DLD1 (cell line): ENCODE results near the gene FKBP5.

Source experiments
- in situ Hi-C: cut with HindIII; loops from 2 replicates; pipeline ENCODE4 v1.10.0; 2017; ENCODE audit warnings: low sequenced_read_pairs

The FKBP5 gene

DNA sequence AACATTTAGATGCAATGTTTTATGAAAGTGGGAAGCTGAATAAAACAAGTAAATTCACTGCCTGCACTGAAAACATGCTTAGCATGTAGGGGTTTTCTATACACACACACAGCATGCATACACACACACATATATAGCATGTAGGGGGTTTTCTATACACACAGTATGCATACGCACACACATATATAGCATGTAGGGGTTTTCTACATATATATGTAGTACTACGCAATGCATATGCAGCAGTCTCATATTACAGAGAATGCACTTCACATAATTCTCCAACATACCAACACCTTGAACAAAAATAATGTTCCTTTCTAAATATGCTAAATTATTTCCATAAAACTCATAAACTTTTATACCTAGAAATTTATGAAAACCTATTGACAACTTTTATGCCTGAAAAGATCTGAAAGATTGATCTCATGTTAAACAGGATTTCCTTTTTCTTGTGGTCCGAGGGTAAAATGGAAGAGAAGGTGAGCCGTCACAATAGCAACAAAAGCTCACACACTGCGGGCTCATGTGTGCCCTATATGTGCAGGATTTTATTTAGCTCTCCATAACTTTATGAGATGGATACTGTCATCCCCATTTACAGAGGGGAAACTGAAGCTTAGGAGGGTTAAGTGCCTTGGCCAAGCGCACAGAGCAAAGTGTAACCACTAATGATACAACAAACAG, 94.1 kb downstream of the FKBP5 start:
- in situ Hi-C loops = no loop called here

DNA sequence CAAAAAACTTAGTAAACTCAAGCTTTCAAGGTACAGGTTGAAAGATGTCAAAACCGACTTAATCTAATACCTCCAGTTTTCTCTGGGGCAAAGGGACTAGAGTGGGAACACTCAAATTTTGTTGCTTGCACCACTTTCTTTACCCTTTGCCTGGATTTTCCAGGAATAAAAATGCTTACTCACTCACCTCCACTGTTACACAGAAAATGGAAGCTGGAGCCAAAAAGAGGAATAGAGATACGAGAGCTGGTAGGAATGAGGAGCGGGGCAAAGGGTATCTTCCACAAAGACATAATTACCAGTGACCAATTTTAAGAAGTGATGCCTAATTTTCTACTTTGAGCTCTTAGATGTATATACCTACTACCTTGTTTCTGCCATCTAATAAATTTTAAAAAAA, 96.5 kb downstream of the FKBP5 start:
- in situ Hi-C loops = no loop called here

DNA sequence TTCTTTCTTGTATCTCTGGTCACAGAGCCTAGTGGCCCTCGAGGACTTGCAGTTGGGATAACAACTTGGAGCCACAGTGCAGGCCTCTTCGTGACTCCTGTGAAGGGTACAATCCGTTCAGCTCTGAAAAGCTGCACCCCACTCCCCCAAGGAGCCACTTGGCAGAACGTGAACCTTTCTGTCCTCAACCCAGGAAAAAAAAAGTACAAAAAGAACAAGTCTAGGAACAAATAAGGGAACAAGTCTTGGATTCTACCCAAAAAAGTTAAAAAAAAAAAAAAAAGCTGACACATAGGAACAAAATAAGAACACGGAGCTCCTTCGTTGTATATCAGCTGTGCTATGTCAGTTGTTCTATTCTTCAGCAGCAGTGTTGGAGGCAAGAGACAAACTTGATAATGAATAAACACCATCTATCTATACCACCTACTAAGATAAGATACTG, 98.1 kb downstream of the FKBP5 start:
- in situ Hi-C loops = no loop called here

DNA sequence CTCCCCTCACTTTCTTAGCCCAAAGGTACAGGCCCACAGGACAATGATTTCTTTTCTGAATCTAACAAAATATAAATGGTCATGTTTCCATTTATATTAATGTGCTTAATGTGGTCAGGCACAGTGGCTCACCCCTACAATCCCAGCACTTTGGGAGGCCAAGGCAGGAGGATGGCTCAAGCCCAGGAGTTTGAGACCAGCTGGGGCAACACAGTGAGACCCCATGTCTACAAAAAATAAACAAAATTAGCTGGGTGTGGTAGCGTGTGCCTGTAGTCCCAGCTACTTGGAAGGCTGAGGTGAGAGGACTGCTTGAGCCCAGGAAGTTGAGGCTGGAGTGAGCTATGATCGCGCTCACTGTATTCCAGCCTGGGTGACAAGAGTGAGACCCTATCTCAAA, 98.8 kb downstream of the FKBP5 start:
- in situ Hi-C loops = no loop called here

DNA sequence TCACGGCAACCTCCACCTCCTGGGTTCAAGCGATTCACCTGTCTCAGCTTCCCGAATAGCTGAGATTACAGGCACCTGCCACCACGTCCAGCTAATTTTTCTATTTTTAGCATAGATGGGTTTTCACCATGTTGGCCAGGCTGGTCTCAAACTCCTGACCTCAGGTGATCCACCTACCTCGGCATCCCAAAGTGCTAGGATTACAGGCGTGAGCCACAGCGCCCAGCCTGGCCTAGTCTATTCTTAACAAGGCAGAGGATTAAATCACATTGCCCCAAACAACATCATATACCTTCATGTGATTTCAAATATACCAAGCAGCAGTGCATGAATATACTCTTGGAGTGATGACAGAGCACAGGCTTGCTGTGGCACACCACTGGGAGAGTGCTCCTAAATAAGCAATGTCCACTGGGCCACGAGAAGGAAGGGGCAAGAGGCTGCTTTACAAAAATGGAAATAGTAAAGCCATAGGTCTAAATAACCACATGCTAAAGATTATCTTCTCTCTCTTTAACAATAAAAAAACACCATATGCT, 99.4 kb downstream of the FKBP5 start:
- in situ Hi-C loops = no loop called here

DNA sequence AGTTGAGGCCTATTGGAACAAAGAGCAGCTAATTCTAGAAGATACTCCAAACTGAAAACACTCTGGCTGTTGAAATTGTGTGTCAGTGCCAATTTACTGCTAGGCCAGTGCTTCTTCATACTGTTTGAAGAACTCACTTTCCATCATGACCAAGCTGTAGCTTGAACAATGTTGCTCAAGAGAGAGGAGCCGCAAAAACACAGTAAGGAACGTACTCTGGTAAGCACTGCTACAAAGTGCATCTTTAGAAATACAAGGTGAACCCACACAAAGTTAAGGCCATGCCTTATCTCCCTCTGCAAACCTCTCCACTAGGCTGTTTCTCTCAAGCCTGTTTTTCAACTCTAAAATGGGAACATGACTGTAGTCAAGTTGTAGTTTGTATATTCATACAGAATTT, 101.5 kb downstream of the FKBP5 start:
- in situ Hi-C loops = no loop called here

DNA sequence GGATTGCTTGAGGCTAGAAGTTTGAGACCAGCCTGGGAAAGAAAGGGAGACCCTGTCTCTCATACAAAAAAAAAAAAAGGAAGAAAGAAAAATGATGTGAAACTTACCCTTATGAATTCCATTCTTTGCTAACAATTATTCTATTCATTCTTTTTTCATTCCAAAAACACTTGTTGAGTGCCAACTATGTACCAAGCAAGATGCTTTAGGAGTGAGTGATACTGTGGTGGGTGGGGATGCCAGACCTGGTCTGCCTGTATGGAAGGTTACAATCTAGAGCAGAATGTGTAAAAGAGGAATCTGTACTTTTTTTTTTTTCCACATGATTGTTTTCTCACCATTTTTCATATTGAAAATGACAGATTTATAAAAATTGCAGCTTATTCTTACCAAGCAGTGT, 102.2 kb downstream of the FKBP5 start:
- in situ Hi-C loops = no loop called here

DNA sequence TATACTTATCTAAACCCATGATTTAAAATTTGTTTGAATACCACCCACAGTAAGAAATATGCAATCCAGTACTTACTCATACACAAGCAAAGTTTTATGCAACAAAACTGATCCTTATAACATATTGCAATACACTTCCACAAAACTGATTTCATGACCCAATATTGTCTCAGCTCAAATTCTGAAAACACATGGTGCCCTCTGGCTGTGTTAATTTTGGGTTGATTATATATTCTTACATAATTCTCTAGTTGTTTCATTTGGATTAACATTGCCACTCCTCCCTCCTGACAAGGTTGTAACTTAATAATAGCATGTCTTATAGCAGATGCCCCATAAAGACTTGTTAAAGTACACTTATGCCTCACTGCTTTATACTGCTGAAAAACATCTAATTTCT, 103.1 kb downstream of the FKBP5 start:
- in situ Hi-C loops = no loop called here

DNA sequence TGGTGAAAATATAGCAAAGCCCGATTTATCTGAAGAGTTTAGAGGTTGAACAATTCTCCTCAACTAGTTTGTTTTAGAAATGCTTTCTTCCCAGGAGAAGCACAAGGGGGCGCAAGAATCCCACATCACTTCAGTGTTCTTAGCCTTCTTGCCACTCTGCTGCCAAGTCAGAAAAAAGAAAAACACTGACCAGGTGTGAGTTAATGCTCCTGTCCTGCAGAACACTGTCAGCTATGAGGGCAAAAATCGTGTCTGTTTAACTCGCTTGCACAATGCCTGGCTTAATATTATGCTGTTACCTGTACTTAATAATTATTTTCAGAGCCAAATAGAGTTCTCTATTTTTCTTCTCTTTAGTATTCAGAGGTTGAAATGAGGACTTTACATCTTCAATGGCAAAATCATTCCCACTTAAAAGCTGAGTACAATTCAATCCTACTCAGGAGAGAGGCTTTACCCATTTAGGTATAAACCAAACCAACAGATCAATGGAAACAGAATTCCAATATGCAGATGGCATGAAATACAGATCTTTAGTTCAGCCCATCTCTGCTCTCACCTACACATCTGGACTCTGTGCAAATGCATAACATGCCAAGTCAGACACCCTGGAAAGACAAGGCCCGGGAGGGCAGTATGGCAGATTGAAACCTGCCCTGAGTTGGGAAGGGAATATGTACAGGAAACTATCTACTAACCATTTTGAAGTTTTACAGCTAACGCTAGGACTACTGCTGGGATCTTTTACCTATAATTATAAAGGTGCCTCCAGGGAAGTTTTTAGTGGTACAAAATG, 104.6 kb downstream of the FKBP5 start:
- in situ Hi-C loops = no loop called here

DNA sequence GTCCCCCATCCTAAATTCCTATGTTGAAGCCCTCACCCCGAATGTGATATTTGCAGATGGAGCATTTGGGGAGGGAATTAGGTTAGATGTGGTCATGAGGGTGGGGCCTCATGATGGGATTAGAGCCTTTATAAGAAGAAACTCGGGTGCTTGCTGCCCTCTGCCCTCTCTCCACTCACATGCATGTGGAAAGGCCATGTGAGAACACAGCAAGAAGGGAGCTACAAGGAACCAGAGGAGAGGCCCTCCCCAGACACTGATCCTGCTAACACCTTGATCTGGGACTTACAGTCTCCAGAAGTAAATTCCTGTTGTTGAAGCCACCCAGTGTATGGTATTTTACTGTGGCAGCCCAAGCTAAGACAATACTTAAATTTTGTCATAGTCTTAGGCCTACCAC, 106.4 kb downstream of the FKBP5 start:
- in situ Hi-C loops = no loop called here

DNA sequence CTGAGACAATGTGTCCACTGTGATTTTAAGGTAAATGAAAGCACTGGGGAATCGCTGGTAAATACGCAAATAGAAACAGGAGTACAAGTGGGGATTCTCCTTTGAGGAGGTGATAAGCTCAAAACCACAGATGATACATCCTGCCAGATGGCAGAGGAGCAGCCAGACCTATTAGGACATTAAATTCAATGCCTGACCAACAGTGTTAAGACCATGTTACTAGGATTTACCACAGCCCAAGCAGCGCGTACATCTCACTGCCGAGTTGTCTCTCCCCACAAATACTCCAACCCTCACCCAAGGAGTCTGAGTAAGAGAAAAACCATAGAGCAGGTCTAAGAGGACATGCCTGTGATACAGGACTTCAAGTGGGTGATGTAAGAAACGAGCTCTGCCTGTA, 107.1 kb downstream of the FKBP5 start:
- in situ Hi-C loops = no loop called here

DNA sequence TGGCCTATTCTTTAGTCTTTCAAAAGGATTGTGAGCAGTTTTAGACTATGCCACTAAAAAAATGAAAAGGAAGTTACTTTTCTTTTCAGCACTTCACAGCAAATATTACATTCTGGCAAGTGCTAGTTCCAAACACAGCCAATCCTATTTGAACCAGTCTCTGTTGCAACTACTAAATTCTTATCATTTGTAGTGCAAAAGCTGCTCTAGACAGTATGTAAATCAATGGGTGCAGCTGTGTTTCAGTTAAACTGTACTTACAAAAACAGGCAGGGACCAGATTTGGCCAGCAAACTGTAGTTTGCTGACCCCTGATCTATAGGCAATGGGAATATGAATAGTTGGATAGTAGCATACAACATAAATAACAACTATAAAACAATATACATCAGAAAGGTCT, 107.9 kb downstream of the FKBP5 start:
- in situ Hi-C loops = no loop called here

DNA sequence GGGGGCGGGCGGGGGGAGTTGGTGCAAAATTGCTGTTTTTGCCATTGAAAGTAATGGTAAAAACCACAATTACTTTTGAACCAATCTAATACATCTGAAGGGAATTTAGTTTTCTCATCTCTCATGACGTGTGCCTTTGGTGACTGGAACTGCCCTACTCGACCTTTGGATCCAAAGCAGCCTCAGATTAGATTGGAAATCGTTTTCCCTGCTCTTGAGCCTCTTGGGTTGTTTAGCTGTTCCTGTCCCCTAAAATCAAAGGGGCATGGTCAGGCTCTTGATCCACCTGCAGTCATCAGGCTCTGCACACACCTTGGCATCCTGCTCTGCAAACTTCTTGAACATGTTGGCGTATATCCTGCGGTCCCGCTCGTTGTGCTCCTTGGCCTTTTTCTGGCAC, 112.0 kb downstream of the FKBP5 start:
- in situ Hi-C loops = no loop called here

DNA sequence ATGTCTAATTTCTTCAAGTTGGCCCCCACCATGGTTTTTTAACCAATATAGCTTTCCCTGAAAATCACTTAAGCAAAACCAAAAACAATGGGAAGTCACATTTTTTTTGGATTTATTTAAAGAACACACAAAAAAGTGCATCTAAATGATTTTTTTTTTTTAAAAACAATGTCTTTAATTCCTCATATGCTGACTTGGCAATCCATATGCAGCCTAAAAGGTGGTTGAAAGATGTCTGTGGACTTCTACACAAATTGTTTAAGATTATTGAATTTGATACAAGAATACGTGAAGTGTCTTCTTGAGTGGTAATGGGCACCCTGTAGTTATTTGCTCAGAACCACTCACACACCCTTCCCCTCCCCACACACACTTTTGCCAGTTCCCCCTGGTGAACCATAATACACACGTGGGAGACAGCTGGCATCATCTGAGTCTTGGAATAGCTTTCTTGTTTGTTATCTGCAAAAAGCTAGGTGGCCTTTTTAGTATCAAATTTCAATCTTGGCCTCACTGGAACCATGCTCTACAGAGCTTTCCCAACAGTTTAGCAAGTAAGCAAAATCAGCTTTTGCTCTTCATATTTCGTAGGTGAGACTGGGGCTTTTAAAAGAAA, 115.1 kb downstream of the FKBP5 start:
- in situ Hi-C loops = loop anchor here (25.0 kb wide), 1 partner anchor 164 kb away; the partner anchor contains the start of gene ARMC12

DNA sequence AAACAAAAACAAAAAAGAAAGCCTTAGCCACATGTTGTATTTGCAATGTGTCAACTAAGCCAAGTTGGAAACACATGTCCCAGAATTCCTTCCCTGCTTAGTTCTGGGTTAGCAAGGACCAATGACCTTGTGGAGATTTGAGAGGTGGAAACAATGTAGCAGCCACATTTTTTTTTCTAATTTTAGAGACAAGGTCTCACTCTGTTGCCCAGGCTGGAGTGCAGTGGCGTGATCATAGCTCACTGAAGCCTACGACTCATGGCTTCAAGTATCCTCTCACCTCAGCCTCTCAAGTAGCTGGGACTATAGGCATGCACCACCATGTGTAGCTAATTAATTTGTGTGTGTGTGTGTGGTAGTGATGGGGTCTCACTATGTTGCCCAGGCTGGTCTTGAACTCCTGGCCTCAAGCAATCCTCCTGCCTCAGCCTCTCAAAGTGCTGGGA, 117.8 kb downstream of the FKBP5 start:
- in situ Hi-C loops = loop anchor here (25.0 kb wide), 1 partner anchor 166 kb away; the partner anchor contains the start of gene ARMC12

DNA sequence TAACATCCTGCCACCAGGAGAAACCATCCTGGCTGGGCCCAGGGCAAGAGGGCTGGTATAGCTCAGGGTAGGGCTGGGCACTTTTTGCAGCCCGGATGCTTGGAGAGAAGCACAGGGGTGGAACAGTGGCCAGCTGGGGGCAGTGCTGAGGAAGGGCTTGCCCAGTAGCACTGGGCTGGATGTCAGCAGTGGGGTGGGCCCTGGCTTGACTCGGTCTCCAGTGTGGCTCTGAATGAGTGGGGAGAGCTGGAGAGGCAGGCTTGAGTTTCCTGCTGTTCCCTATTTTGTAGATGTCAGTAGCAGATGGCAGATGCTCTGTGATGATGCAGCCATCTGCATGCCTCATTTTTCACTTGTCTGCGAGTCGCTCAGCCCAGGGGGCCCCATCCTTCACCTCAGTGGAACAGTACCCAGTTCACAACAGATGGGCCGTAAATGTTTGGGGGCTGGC, 119.7 kb downstream of the FKBP5 start:
- in situ Hi-C loops = loop anchor here (25.0 kb wide), 1 partner anchor 168 kb away; the partner anchor contains the start of gene ARMC12

DNA sequence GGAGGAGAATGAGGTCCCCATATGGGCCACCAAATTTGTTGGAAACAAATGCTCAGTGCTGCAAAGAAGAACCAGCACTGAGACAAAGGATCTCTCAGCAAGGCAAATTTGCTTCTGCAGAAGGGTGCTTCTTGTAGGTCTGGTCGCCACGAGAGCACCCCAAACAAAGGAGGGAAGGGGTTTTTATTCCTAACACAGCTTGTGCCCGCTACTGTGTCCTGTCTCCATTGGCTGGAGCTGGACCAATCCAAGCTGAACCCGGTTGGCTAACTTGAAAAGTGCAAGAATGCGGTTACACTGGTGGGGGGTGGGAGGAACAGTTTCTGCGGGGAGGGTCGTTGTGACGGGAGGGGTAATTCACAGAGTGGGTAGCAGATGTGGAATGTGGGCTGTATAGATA, 121.9 kb downstream of the FKBP5 start:
- in situ Hi-C loops = loop anchor here (25.0 kb wide), 1 partner anchor 171 kb away; the partner anchor contains the start of gene ARMC12

DNA sequence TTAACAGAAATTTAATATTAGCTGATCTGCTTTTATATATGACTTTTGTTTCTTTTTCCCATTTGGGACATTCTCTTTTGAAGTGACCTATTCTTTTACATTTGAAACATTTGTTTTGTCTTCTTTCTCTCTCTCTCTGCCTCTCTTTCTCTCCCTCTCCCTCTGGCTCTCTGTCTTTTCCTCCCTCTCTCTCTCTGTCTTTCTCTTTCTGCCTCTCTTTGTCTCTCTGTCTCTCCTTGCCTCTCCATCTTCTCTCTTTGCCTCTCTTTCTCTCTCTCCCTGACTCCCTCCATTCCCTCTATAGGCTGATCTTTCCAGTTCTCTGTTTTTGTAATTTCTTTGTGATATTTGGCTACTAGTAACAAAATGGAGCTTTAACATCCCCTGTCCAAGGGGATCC, 124.0 kb downstream of the FKBP5 start:
- in situ Hi-C loops = loop anchor here (25.0 kb wide), 1 partner anchor 173 kb away; the partner anchor contains the start of gene ARMC12

DNA sequence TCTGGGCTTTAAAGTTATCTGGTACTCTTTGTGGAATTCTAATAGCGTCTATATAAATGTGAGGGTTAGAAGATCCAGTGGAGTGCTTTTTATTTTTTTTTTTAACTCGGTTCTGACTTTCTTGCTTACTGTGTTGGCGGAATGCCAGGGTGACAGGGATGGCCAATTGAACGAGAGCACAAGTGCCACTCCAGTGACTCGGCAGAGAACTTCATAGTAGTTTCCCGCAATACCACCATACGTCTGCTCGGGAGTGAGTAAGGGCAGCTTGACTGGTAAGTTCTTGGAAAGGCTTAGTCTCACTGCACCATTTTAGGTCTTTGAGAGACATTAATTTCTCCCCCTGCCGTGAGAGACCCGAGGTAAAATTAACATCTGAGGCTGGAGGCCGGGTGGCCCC, 126.7 kb downstream of the FKBP5 start:
- in situ Hi-C loops = loop anchor here (25.0 kb wide), 1 partner anchor 175 kb away; the partner anchor contains the start of gene ARMC12

DNA sequence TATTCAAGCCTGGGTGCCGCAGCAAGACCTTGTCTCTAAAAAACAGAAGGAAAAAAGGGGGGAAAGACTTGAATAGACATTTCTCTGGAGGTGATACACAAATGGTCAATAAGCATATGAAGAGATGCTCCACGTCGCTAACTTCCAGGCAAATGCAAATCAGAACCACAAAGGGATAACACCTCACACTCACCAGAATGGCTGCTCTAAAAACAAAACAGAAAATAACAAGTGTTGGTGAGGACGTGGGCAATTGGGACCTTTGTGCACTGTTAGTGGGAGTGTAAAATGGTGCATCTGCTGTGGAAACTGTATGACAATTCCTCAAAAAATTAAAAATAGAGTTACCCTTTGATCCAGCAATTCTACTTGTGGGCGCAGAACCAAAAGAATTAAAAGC, 127.6 kb downstream of the FKBP5 start:
- in situ Hi-C loops = loop anchor here (25.0 kb wide), 1 partner anchor 176 kb away; the partner anchor contains the start of gene ARMC12

DNA sequence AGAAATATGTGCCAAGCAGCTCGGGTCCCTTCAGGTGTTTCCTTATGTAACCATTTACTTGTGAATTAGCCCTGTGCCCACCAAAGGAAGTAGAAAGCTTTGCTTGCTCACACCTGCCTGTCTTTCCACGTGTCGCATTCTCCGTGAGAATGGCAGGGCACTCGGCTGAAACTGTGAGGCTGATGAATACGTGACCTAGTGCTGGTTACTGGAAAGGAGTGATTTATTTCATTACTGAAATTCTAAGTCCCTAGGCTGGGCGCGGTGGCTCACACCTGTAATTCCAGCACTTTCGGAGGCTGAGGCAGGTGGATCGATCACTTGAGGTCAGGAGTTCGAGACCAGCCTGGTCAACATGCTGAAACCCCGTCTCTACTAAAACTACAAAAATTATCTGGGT, 130.1 kb downstream of the FKBP5 start:
- in situ Hi-C loops = loop anchor here (25.0 kb wide), 1 partner anchor 179 kb away; the partner anchor contains the start of gene ARMC12
